ENCODE measurements around the gene ATP6V0A1.

Gene ATP6V0A1

DNA sequence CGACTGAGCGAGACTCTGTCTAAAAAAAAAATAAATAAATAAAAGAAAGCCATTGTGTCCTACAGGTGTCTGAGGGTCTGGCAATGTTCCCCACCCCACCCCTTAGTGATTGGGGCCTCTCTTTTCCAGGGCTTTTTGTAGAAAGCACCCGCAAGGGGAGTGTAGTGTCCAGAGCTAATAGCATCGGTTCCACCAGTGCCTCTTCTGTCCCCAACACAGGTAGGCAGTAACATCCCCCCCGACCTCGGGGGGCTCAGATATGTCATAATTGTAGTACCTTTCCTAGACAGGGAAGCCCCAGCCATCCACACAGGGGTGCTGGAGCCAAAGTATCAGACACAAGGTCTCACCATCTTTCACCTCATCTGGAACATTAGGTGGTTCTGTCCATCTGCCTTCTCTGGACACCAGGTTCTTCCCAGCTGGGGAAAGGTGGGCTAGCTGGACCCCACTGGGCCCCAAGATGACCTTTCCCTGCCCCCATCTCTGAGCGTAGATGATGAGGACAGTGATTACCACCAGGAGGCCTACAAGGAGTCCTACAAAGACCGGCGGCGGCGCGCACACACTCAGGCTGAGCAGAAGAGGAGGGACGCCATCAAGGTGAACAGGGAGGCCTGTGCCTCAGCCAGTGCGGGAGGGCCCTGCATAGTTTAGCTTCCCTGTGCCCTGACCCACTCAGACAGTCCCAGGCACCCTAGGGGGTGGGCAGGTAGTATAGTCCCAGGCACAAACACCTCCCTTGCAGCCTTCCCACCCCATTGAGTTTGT, 109.8 kb downstream of the ATP6V0A1 start:
- DNase-seq (ENCODE audit: low spot score), result no peak
- TF ChIP-seq, protein P1, sequence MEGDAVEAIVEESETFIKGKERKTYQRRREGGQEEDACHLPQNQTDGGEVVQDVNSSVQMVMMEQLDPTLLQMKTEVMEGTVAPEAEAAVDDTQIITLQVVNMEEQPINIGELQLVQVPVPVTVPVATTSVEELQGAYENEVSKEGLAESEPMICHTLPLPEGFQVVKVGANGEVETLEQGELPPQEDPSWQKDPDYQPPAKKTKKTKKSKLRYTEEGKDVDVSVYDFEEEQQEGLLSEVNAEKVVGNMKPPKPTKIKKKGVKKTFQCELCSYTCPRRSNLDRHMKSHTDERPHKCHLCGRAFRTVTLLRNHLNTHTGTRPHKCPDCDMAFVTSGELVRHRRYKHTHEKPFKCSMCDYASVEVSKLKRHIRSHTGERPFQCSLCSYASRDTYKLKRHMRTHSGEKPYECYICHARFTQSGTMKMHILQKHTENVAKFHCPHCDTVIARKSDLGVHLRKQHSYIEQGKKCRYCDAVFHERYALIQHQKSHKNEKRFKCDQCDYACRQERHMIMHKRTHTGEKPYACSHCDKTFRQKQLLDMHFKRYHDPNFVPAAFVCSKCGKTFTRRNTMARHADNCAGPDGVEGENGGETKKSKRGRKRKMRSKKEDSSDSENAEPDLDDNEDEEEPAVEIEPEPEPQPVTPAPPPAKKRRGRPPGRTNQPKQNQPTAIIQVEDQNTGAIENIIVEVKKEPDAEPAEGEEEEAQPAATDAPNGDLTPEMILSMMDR (IDR thresholded peaks at IDR 0.05; ENCODE audit: borderline replicate concordance, control extremely low read depth, extremely low read depth, insufficient read depth, missing control alignments), result no peak
- in situ Hi-C loops (cut with MboI; ENCODE audit: low sequenced_read_pairs, unreplicated experiment), result no loop called here

DNA sequence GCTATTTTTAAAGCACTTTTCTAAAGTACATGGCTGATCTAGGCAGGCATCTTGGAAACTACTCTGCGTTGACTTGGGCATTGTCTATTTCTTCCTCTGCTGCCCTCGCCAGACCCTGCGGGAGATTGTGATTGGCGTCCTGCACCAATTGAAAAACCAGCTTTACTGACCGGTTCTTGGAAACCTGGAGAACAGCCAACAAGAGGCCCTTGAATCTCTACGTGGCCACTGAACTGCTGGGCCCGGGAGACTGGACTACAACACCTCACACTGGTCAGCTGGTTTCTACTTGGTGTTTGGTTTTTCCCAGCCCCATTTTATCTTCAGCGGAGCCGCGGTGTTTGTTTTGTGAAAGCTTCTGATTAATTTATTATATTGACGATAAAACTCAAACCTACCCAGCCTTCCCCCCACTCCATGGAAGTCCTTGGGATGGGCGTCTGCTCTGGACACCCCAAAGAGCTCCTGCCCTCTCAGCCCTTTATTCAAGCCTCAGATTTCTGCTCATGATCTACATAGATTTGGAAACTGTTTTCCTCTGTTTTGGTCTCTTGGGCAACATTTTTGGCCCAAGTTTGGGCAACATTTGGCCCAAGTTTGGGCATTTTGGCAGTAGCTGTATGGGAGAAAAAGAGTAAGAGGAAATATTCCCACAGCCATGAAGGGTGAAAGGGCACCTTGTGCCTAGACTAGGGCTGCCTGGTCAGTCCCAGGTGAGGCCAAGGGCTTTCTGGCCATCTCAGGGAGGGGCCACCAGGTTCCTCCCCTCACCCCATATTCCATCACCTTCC, 113.0 kb downstream of the ATP6V0A1 start:
- no peak for DNase-seq (ENCODE audit: low spot score)
- in situ Hi-C loops (cut with MboI; ENCODE audit: low sequenced_read_pairs, unreplicated experiment), result no loop called here
- TF ChIP-seq, protein P1 (IDR thresholded peaks at IDR 0.05; ENCODE audit: borderline replicate concordance, control extremely low read depth, extremely low read depth, insufficient read depth, missing control alignments), result no peak
